PC-9 (cell line): ENCODE results near the gene DLGAP1.

Experiments used
- EZH2 ChIP-seq: fragments of 200-600 bp; sonication (generic); IDR thresholded peaks from 2 replicates; pipeline ENCODE4 v1.8.0; 2017; ENCODE audit warnings: antibody characterized with exemption, low read depth
- TF ChIP-seq, protein P1 (sequence below): fragments of 200-600 bp; sonication (generic); conservative IDR thresholded peaks from 2 replicates; pipeline ENCODE4 v1.6.1; 2017; ENCODE audit warnings: mixed run types, antibody characterized with exemption, mild to moderate bottlenecking, moderate library complexity

DNA sequence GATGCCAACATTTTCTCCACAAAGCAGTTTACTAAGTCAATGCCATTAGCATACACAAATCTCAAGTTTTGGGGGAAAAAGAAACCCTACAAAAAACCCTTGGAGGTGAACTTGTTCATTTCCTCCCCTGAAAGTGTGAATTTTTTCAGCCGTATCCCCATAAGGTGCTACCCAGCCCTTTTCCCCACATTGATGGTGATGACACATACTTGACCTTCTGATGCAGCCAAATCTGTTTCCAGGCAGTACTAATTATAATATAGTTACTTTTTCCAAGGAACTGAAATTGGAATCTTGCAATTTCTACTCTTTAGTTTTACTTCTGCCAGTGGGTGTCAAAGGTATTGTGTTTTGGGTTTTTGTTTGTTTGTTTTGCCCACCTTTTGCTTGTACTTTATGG lies 530.7 kb downstream of the DLGAP1 start:
- TF ChIP-seq, protein P1, sequence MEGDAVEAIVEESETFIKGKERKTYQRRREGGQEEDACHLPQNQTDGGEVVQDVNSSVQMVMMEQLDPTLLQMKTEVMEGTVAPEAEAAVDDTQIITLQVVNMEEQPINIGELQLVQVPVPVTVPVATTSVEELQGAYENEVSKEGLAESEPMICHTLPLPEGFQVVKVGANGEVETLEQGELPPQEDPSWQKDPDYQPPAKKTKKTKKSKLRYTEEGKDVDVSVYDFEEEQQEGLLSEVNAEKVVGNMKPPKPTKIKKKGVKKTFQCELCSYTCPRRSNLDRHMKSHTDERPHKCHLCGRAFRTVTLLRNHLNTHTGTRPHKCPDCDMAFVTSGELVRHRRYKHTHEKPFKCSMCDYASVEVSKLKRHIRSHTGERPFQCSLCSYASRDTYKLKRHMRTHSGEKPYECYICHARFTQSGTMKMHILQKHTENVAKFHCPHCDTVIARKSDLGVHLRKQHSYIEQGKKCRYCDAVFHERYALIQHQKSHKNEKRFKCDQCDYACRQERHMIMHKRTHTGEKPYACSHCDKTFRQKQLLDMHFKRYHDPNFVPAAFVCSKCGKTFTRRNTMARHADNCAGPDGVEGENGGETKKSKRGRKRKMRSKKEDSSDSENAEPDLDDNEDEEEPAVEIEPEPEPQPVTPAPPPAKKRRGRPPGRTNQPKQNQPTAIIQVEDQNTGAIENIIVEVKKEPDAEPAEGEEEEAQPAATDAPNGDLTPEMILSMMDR: no peak
- no peak for TF ChIP-seq EZH2
